ENCODE results near the gene RALGAPA1.

Gene RALGAPA1

DNA sequence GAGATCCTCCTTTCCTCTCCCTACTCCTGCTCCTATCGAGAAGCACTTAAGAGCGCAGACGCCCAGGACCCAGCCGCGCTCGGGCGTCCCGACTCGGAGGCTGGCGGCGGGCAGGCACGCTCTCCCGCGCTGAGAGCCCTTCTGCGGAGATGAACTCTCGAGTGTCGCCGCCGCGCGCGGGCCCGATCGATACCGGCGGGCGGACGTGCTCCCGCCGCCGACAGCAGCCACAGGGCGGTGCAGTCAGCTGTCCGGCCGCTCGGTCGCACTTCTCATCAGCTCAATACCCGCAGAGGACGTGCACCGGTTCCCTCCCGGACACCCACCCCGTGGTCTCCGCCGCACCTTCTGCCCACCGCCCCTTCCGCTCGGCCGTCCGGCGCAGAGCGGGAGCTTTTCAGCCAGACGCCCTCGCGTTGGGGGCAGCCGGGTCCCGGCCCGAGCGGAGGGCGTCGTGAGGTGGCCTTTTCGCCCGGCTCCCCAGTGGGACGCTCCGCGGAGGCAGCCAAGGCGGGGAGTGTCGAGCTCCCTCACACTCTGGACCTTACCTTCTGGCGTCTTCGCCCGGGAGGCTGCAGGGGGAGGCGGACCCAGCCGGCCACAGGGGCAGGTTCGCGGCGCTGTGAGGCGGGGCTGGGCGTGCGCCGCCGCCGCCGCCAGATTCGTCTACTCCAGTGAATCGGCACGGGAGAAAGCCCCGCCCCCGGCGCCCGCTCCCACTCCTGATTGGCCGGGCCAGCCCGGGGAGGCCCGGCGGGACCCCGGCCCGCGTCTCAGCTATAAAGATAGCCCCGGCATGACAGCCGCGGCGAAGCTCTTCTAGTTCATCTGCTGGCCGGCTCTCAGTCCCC, 275.5 kb downstream of the RALGAPA1 start, which contains the start of gene INSM2:
INSM2 (plus strand) TSS at position 808 of the 851 bp plus-strand sequence. CDS start 89 bp downstream, outside the sequence.
- no peak within 1 kb of the TSS for H3K27ac ChIP-seq
- intact Hi-C loops (cut with DNase I; ENCODE audit: low total_unique reads): no loop called here
- peaks cover 0 to 29% (median 28%) of the 10 kb centered on the region in 4 donors for H3K4me1 ChIP-seq
- peak within 1 kb of the TSS; percentile 40 to 49 for H3K4me3 ChIP-seq
- H3K36me3 ChIP-seq: no peaks in the 10 kb centered on the region
- H3K9me3 ChIP-seq: no peaks in the 10 kb centered on the region
- TF ChIP-seq, protein P1, sequence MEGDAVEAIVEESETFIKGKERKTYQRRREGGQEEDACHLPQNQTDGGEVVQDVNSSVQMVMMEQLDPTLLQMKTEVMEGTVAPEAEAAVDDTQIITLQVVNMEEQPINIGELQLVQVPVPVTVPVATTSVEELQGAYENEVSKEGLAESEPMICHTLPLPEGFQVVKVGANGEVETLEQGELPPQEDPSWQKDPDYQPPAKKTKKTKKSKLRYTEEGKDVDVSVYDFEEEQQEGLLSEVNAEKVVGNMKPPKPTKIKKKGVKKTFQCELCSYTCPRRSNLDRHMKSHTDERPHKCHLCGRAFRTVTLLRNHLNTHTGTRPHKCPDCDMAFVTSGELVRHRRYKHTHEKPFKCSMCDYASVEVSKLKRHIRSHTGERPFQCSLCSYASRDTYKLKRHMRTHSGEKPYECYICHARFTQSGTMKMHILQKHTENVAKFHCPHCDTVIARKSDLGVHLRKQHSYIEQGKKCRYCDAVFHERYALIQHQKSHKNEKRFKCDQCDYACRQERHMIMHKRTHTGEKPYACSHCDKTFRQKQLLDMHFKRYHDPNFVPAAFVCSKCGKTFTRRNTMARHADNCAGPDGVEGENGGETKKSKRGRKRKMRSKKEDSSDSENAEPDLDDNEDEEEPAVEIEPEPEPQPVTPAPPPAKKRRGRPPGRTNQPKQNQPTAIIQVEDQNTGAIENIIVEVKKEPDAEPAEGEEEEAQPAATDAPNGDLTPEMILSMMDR (IDR thresholded peaks at IDR 0.05): no peak
- no peak for DNase-seq
- H3K27me3 ChIP-seq: peaks cover 2 to 51% of the 10 kb centered on the region in 2 donors

DNA sequence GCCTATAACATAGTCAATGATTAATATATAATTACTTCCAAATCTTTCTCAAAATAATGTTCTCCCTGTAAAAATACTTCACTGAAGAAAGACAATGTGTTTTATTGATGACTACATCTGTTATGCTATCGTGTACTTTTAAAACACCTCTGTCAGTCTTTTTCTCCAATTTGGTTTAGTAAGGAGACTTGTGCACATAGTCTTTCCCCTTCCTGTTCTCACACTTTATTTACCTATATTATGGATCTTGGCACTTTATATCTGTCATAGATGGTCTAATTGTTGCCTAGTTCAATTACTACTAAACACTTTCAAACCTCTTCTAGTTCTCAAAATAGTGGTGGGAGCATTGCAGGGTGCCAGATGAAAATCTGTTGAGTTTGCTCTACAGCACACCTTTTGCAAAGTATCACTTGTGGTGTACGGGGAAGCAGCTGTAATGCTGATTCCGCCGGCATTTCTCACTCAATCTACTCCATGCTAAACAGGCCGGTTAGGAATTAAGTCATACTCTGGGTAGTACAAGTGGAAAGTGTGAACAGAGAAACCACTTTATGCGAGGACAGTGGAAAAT, 276.2 kb downstream of the RALGAPA1 start:
- peaks cover 2 to 51% of the 10 kb centered on the region in 2 donors for H3K27me3 ChIP-seq
- no peak for DNase-seq
- TF ChIP-seq, protein P1 (IDR thresholded peaks at IDR 0.05): no peak
- no peaks in the 10 kb centered on the region for H3K9me3 ChIP-seq
- H3K4me1 ChIP-seq: peaks cover 0 to 29% (median 28%) of the 10 kb centered on the region in 4 donors
- peak overlapping the region in 1 of 2 donors; percentile 49 for H3K4me3 ChIP-seq
- intact Hi-C loops (cut with DNase I; ENCODE audit: low total_unique reads): no loop called here
- no peak overlapping the region for H3K27ac ChIP-seq
- no peaks in the 10 kb centered on the region for H3K36me3 ChIP-seq

DNA sequence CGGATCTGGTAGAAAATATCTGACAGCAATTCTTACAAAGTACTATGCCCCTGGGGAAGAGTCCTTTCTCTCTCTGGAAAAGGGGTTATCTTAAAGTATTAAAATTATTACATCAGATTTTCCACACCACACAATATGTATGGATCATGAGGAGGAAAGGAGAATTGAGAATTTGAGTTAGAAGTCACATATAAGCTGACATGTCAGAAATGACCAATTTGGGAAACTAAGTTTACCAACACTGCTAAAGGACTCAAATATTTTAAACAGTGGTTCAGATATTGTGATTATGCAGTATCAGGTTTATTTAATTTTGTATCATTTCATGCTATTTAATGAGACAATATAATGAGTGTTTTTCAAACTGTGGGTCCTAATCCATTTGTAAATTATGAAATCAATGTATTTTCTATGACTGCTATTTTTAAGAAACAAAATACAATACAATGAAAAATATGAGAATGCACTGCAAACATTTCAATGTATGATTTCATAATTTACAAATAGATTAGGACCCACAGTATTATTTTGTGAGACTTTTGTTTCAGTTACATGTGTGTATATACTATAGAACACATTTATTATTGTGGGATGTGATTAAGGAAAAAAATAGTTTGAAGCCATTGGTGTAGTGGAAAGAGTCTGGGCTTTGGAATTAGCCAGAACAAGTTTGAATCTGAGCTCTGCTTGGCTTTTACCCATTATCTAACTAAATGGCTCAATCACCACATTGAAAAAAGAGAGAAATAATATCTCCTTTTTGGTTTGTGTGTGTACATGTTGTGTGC, 276.9 kb downstream of the RALGAPA1 start:
- peaks cover 2 to 51% of the 10 kb centered on the region in 2 donors for H3K27me3 ChIP-seq
- TF ChIP-seq, protein P1 (IDR thresholded peaks at IDR 0.05): no peak
- no peaks in the 10 kb centered on the region for H3K36me3 ChIP-seq
- intact Hi-C loops (cut with DNase I; ENCODE audit: low total_unique reads): no loop called here
- no peak overlapping the region for H3K27ac ChIP-seq
- no peaks in the 10 kb centered on the region for H3K9me3 ChIP-seq
- DNase-seq: no peak
- no peak overlapping the region for H3K4me3 ChIP-seq
- peaks cover 0 to 29% (median 28%) of the 10 kb centered on the region in 4 donors for H3K4me1 ChIP-seq

DNA sequence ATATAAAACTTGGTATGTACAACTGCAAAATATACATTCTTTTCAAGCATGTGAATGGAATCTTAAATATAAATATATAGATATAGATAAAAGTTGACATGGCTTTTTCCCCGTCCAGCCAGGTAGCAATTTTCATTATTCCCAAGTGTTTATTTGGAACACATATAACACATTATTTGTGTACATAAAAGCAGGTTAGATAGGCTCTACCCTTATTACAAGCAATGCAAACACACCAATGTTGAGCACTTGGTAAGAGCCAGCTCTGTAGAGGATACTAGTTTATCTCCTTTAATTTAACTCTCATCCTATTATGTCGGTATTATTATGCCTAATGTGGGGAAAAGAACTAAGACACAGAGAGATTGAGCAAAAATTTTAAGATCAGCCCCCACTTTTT, 282.1 kb downstream of the RALGAPA1 start:
- Histone ChIP-seq H3K4me3 (no peak overlapping the region), H3K4me1 (no peaks in the 10 kb centered on the region), H3K36me3 (no peaks in the 10 kb centered on the region), H3K27ac (no peak overlapping the region), H3K27me3 (peaks cover 0 to 10% of the 10 kb centered on the region in 2 donors), H3K9me3 (no peaks in the 10 kb centered on the region)
- no peak for DNase-seq
- TF ChIP-seq, protein P1 (IDR thresholded peaks at IDR 0.05): no peak
- intact Hi-C loops (cut with DNase I; ENCODE audit: low total_unique reads): no loop called here

DNA sequence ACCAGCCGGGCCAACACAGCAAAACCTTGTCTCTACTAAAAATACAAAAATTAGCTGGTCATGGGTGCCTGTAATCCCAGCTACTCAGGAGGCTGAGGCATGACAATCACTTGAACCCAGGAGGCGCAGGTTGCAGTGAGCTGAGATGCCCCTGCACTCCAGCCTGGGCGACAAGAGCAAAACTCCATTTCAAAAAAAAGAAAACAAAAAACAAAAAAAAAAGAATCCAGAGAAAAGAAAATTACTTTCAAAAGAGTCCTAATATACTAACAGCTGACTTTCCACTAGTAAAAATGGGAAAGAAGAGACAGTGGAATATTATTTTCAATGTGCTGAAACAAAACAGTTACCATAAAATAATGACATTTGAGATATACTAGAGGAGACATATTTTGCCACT, 283.4 kb downstream of the RALGAPA1 start:
- Histone ChIP-seq H3K9me3 (no peaks in the 10 kb centered on the region), H3K4me1 (no peaks in the 10 kb centered on the region), H3K27me3 (no peaks in the 10 kb centered on the region), H3K4me3 (no peak overlapping the region), H3K27ac (no peak overlapping the region), H3K36me3 (no peaks in the 10 kb centered on the region)
- no peak for DNase-seq
- TF ChIP-seq, protein P1 (IDR thresholded peaks at IDR 0.05): no peak
- intact Hi-C loops (cut with DNase I; ENCODE audit: low total_unique reads): no loop called here

Data from tibial artery (tissue), 4 donors.